Muscle of arm (tissue), 12 donors: ENCODE measurements around the gene C2orf92. TPM values are rescaled to one million over a fixed set of nuclear protein-coding genes. Genes with fewer than 3 reads are reported as not detected.

Experiments
- DNase-seq: peaks from one replicate; pipeline ENCODE4 v3.0.0-alpha.2; 2013
- polyA plus RNA-seq, 12 donors: library from polyadenylated mRNA; unstranded; fragments of 120-200 nt; gene quantifications; one replicate each; pipeline ENCODE4 v1.2.1, GENCODE V29; 2013; ENCODE audit not compliant: insufficient read length in 12 of 12

C2orf92 gene
- polyA plus RNA-seq, 12 donors: 6.6 to 31.4 (median 17.0) TPM; not detected in 2

- no peak for DNase-seq
These were observed 44.0 kb downstream of the C2orf92 start, which contains the start of gene ZAP70 for GRCh38 chr2:97713296-97714083. TSS of gene ZAP70 (plus strand) at chr2:97713576. CDS start at chr2:97724037, 10,461 bp downstream.

- no peak for DNase-seq
These were observed 44.8 kb downstream of the C2orf92 start for GRCh38 chr2:97714084-97714949.

- no peak for DNase-seq
These were observed 45.6 kb downstream of the C2orf92 start for GRCh38 chr2:97714950-97715652.

GRCh38 chr2:97715951-97716694 lies 46.6 kb downstream of the C2orf92 start:
- DNase-seq: no peak

- DNase-seq: no peak
These were observed 47.4 kb downstream of the C2orf92 start for GRCh38 chr2:97716695-97717612.

GRCh38 chr2:97717613-97717995 lies 48.1 kb downstream of the C2orf92 start:
- no peak for DNase-seq

GRCh38 chr2:97718051-97718882 lies 48.8 kb downstream of the C2orf92 start:
- no peak for DNase-seq

GRCh38 chr2:97718942-97719341 lies 49.4 kb downstream of the C2orf92 start:
- DNase-seq: no peak

GRCh38 chr2:97719362-97720155 lies 50.0 kb downstream of the C2orf92 start:
- no peak for DNase-seq

GRCh38 chr2:97720746-97721145 lies 51.2 kb downstream of the C2orf92 start:
- no peak for DNase-seq

GRCh38 chr2:97722227-97722626 lies 52.7 kb downstream of the C2orf92 start:
- DNase-seq: no peak

- no peak for DNase-seq
These were observed 53.9 kb downstream of the C2orf92 start for GRCh38 chr2:97723156-97724072.

- no peak for DNase-seq
These were observed 54.5 kb downstream of the C2orf92 start for GRCh38 chr2:97724073-97724410.

GRCh38 chr2:97724501-97724900 lies 55.0 kb downstream of the C2orf92 start:
- no peak for DNase-seq

- DNase-seq: no peak
These were observed 55.6 kb downstream of the C2orf92 start for GRCh38 chr2:97724946-97725688.

- no peak for DNase-seq
These were observed 57.0 kb downstream of the C2orf92 start for GRCh38 chr2:97726261-97727064.
